ENCODE data around the gene CEP63.

CEP63 gene

GRCh38 chr3:134527538-134528186, 41.8 kb downstream of the CEP63 start:
- TF ChIP-seq, protein P1, sequence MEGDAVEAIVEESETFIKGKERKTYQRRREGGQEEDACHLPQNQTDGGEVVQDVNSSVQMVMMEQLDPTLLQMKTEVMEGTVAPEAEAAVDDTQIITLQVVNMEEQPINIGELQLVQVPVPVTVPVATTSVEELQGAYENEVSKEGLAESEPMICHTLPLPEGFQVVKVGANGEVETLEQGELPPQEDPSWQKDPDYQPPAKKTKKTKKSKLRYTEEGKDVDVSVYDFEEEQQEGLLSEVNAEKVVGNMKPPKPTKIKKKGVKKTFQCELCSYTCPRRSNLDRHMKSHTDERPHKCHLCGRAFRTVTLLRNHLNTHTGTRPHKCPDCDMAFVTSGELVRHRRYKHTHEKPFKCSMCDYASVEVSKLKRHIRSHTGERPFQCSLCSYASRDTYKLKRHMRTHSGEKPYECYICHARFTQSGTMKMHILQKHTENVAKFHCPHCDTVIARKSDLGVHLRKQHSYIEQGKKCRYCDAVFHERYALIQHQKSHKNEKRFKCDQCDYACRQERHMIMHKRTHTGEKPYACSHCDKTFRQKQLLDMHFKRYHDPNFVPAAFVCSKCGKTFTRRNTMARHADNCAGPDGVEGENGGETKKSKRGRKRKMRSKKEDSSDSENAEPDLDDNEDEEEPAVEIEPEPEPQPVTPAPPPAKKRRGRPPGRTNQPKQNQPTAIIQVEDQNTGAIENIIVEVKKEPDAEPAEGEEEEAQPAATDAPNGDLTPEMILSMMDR (IDR thresholded peaks at IDR 0.05; ENCODE audit: extremely low read depth, insufficient read depth, missing control alignments): no peak
- in situ Hi-C loops (cut with MboI; ENCODE audit: low pct_unique_long_range_greater_than_20kb, low sequenced_read_pairs, unreplicated experiment): no loop called here
- no peak for DNase-seq (ENCODE audit: low spot score)

DNA sequence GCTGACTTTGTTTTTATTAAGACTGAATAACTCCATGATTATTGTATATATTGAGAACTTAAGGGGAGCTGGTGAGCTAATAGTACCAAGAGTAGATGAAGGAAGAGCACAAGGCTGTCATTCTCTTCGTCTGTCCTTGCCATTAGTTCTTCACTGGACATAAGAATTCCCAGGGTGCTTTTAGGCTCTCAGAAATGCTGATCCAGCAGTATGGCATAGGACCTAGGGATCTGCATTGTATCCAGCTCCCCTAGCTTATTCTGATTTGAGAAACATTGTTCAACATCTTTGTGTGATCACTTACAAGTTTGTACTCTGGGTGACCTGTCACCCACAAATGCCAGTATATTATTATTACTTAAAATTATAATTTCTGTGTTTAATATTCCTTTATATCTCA, 47.6 kb downstream of the CEP63 start:
- in situ Hi-C loops (cut with MboI; ENCODE audit: low pct_unique_long_range_greater_than_20kb, low sequenced_read_pairs, unreplicated experiment): no loop called here

GRCh38 chr3:134535186-134535970, 49.5 kb downstream of the CEP63 start:
- TF ChIP-seq, protein P1 (IDR thresholded peaks at IDR 0.05; ENCODE audit: extremely low read depth, insufficient read depth, missing control alignments): no peak
- in situ Hi-C loops (cut with MboI; ENCODE audit: low pct_unique_long_range_greater_than_20kb, low sequenced_read_pairs, unreplicated experiment): no loop called here

More for the DNA sequence above, 47.6 kb downstream of the CEP63 start:
- TF ChIP-seq, protein P1 (IDR thresholded peaks at IDR 0.05; ENCODE audit: extremely low read depth, insufficient read depth, missing control alignments): no peak
- no peak for DNase-seq (ENCODE audit: low spot score)

DNA sequence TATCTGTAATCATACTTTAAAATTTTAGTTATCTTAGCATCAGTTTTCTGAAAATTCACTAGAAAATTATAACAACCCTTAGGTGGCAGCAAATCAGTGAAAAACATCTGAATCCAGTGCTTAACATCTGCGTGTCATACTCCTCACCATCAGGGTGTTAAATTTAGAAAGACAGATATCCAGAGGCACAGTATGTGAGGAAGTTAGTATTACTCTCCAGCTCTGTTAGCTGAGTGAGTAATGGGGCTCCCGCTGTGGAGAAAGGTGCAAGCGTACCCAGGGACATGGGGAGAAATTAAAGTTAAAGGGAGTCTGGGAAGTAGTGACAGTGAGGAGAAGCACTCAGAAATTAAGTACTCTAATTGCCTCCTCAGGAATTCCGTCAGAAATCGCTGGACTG, 50.9 kb downstream of the CEP63 start:
- in situ Hi-C loops (cut with MboI; ENCODE audit: low pct_unique_long_range_greater_than_20kb, low sequenced_read_pairs, unreplicated experiment): no loop called here
- TF ChIP-seq, protein P1 (IDR thresholded peaks at IDR 0.05; ENCODE audit: extremely low read depth, insufficient read depth, missing control alignments): no peak
- no peak for DNase-seq (ENCODE audit: low spot score)

More at GRCh38 chr3:134535186-134535970, 49.5 kb downstream of the CEP63 start:
- no peak for DNase-seq (ENCODE audit: low spot score)

GRCh38 chr3:134542287-134542958, 56.6 kb downstream of the CEP63 start:
- in situ Hi-C loops (cut with MboI; ENCODE audit: low pct_unique_long_range_greater_than_20kb, low sequenced_read_pairs, unreplicated experiment): no loop called here

DNA sequence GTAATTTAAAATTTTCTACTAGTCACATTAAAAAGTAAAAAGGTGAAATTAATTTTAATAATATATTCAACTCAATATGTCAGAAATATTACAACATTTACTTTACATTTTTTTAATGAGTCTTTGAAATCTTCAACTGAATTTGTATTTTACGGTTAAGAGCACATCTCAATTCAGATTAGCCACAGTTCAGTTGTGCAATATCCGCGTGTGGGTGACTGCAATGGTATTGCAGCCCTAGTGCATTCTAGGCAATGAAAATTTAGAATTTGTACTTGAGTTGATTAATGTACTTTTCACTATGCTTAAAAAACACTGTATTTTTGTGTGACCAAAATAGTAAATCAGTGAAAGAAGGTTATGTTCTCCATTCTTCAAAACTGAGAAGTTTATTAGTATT, 57.3 kb downstream of the CEP63 start:
- in situ Hi-C loops (cut with MboI; ENCODE audit: low pct_unique_long_range_greater_than_20kb, low sequenced_read_pairs, unreplicated experiment): no loop called here
- TF ChIP-seq, protein P1 (IDR thresholded peaks at IDR 0.05; ENCODE audit: extremely low read depth, insufficient read depth, missing control alignments): no peak
- no peak for DNase-seq (ENCODE audit: low spot score)

More at GRCh38 chr3:134542287-134542958, 56.6 kb downstream of the CEP63 start:
- no peak for DNase-seq (ENCODE audit: low spot score)
- TF ChIP-seq, protein P1 (IDR thresholded peaks at IDR 0.05; ENCODE audit: extremely low read depth, insufficient read depth, missing control alignments): no peak
